SH-SY5Y (cell line): ENCODE measurements around the gene GUCY1A2.

Experiments used
- GATA2 ChIP-seq: IDR thresholded peaks from 2 replicates; pipeline ENCODE4 v1.6.1; 2011; ENCODE audit warnings: mild to moderate bottlenecking, low read depth, low read length
- GATA3 ChIP-seq: IDR thresholded peaks from 2 replicates; pipeline ENCODE4 v1.6.1; 2011; ENCODE audit warnings: low read depth, mild to moderate bottlenecking, low read length, moderate library complexity

DNA sequence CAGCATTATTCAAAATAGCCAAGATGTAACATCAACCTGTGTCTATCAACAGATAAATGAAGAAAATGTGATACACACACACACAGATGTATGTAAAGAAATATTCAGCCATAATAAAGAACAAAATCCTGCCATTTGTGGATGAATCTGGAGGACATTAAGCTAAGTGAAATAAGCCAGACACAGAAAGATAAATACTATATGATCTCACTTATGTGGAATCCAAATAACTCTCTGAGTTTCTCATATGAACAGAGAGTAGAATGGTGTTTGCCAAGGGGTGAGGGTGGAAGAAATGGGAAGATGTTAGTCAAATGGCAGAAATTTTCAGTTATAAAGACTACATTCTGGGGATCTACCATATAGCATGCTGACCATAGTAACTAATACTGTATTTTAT is 224.2 kb downstream of the GUCY1A2 start:
- TF ChIP-seq GATA3, result no peak
- TF ChIP-seq GATA2, result no peak
